Dendritic cell treated with granulocyte-macrophage colony-stimulating factor and Interleukin-4, amounts not matched to agents 40 ng/mL and 50 ng/mL, for 4 days (primary cell): Measurements from ENCODE around the gene GPR146.
"Not testable (repeated sequence)": the region's sequence is repeated elsewhere in the genome, so short reads cannot be mapped to it uniquely, and the experiment has no call there.

Experiments used
- H3K27ac Mint-ChIP-seq: one replicate; pipeline ENCODE4 v1.8.0; 2022; ENCODE audit warnings: mild to moderate bottlenecking, mixed read lengths
- H3K27me3 Mint-ChIP-seq: one replicate; pipeline ENCODE4 v1.8.0; 2022; ENCODE audit warnings: mild to moderate bottlenecking, mixed read lengths
- H3K36me3 Mint-ChIP-seq: one replicate; pipeline ENCODE4 v1.8.0; 2022; ENCODE audit warnings: low read depth, mixed read lengths
- H3K4me1 Mint-ChIP-seq: one replicate; pipeline ENCODE4 v1.8.0; 2022; ENCODE audit warnings: low read depth, mixed read lengths
- H3K4me3 Mint-ChIP-seq: one replicate; pipeline ENCODE4 v1.8.0; 2022; ENCODE audit warnings: mild to moderate bottlenecking, moderate library complexity, mixed read lengths
- H3K9me3 Mint-ChIP-seq: one replicate; pipeline ENCODE4 v1.8.0; 2022; ENCODE audit warnings: mixed read lengths
- intact Hi-C: fragments of 100-400 bp; cut with micrococcal nuclease; formaldehyde crosslinking; loops from one replicate; pipeline ENCODE4 v1.15.0; 2022

Gene GPR146

DNA sequence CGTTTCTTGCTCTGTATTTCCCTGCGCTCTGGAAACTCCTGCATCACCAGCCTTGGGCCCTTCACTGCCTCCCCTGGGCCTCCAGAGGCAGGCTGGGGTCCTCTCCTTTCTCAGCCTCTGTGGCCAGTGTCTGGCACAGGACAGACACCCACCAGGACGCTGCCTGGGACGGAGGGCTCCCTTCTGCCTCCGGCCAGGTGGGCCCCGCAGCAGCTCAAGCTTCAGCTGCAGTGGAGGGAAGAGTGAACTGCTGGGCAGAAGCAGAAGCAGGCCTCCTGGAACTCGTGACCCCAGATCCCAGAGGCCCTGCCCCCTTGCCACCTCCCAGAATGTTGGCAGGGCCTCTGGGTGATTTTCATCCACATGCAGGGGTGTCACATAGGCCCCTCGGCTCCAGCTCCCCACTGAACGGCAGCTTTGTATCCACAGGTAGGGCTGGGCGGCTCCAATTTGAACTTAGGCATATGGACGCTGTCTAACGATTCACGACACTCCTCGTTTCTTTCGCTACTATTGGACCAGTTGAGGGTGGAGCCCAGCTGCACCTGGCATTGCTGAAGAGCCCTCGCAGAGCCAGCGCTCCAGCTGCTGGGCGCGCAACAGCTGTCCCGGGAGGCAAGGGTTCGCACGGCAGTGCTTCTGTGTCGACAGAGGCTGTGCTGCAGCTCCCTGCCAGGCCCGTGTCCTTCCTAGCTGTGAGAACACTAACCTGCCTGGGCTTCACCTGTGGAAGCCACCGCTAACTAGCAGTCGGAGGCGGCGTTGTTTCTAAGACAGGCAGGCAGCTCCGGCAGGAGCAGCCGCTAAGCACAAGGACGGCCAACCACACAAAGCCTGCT is 18.4 kb upstream of the GPR146 start:
- Mint-ChIP-seq H3K36me3 (peaks cover 66% of the 10 kb centered on the region), H3K9me3 (peaks cover 9% of the 10 kb centered on the region), H3K4me1 (peaks cover 74% of the 10 kb centered on the region), H3K27ac (no peak overlapping the region), H3K27me3 (no peaks in the 10 kb centered on the region), H3K4me3 (peak overlapping the region; percentile 5)
- intact Hi-C loops, result loop anchor here (5.0 kb wide), 1 partner anchor 36 kb away; no protein-coding TSS in a partner anchor

GRCh38 chr7:1026721-1027161 is 17.6 kb upstream of the GPR146 start:
- Mint-ChIP-seq H3K27ac (peak overlapping the region; percentile 77), H3K36me3 (peaks cover 58% of the 10 kb centered on the region), H3K4me1 (peaks cover 76% of the 10 kb centered on the region), H3K4me3 (peak overlapping the region; percentile 92), H3K9me3 (peaks cover 9% of the 10 kb centered on the region), H3K27me3 (no peaks in the 10 kb centered on the region)
- intact Hi-C loops, result loop anchor here (5.0 kb wide), 1 partner anchor 36 kb away; no protein-coding TSS in a partner anchor

GRCh38 chr7:1027242-1028043 is 16.9 kb upstream of the GPR146 start:
- intact Hi-C loops, result loop anchor here (5.0 kb wide), 1 partner anchor 35 kb away; no protein-coding TSS in a partner anchor
- Mint-ChIP-seq H3K9me3 (peaks cover 5% of the 10 kb centered on the region), H3K4me1 (peaks cover 76% of the 10 kb centered on the region), H3K36me3 (peaks cover 51% of the 10 kb centered on the region), H3K27me3 (no peaks in the 10 kb centered on the region), H3K27ac (peak overlapping the region; percentile 77), H3K4me3 (peak overlapping the region; percentile 92)

GRCh38 chr7:1028044-1028770 is 16.1 kb upstream of the GPR146 start:
- intact Hi-C loops, result loop anchor here (5.0 kb wide), 1 partner anchor 34 kb away; no protein-coding TSS in a partner anchor
- Mint-ChIP-seq H3K4me1 (peaks cover 72% of the 10 kb centered on the region), H3K36me3 (peaks cover 43% of the 10 kb centered on the region), H3K27ac (peak overlapping the region; percentile 90), H3K9me3 (no peaks in the 10 kb centered on the region), H3K4me3 (peak overlapping the region; percentile 92), H3K27me3 (peaks cover 3% of the 10 kb centered on the region)

DNA sequence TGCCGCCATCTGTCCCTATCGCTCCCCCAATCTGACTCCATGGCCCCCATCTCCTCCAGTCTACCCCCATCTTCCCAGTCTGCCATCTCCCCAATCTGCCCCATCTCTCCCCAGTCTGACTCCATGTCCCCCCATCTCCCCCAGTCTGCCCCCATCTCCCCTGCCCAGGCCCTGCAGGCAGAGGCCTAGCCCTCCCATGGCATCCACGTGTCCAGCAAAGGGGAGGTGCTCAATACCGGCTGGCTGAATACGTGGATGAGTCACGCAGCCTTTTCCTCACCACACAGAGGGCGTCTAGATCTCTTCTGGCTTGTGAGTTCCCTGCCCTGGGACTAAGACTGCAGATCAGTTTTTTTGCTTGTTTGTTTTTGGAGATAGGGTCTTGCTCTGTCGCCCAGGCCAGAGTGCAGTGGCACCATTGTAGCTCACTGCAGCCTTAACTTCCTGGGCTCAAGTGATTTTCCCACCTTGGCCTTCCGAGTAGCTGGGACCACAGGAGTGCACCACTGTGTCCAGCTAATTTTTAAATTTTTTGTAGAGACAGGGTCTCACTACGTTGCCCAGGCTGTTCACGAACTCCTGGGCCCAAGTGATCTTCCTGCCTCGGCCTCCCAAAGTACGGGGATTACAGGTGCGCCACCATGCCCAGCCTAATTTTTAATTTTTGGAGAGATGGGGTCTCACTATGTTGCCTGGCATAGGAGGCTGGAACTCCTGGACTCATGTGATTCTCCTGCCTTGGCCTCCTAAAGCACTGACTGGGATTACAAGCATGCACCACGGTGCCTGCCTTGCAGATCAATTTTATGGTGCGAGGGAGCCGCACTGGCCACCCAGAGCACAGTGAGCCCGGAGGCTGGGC is 15.3 kb upstream of the GPR146 start:
- Mint-ChIP-seq H3K27me3 (peaks cover 10% of the 10 kb centered on the region), H3K4me1 (peaks cover 64% of the 10 kb centered on the region), H3K36me3 (peaks cover 35% of the 10 kb centered on the region), H3K4me3 (peak overlapping the region; percentile 69), H3K9me3 (no peaks in the 10 kb centered on the region), H3K27ac (peak overlapping the region; percentile 90)
- intact Hi-C loops, result loop anchor here (5.0 kb wide), 1 partner anchor 33 kb away; no protein-coding TSS in a partner anchor

- H3K4me1 Mint-ChIP-seq, result peaks cover 56% of the 10 kb centered on the region
- peak overlapping the region; percentile 90 for H3K27ac Mint-ChIP-seq
- H3K27me3 Mint-ChIP-seq, result peaks cover 12% of the 10 kb centered on the region
- H3K9me3 Mint-ChIP-seq, result no peaks in the 10 kb centered on the region
- intact Hi-C loops, result loop anchor here (5.0 kb wide), 1 partner anchor 32 kb away; no protein-coding TSS in a partner anchor
- H3K36me3 Mint-ChIP-seq, result peaks cover 27% of the 10 kb centered on the region
- peak overlapping the region; percentile 61 for H3K4me3 Mint-ChIP-seq
Measured at GRCh38 chr7:1029637-1030443, 14.5 kb upstream of the GPR146 start.

DNA sequence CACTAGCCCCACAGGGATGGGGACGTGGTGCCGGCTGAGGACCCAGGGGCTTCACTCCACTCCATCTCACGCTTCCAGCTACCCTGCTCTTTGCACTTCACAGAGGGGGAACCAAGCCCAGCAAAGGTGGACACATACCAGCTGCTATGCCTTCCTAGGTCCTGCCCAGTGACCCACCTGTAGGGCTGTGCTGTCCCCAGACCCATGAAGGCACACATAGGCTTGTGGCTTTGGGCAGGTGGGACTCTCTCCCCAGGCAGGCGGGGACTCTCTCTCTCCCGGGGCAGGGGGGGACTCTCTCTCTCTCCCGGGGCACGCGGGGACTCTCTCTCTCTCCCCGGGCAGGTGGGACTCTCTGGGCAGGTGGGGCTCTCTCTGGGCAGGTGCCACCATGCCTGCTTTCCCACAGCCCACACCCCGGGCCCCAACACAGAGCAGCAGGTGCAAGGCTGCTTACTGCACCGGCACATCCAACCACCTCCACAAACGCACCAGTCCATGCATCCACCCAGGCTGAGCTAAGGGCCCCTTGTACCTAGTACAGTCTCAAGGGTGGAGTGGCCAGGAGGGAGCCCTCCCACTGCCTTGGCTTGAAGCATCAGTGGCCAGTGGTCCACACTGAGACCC is 13.8 kb upstream of the GPR146 start:
- Mint-ChIP-seq H3K27ac (peak overlapping the region; percentile 90), H3K9me3 (no peaks in the 10 kb centered on the region), H3K27me3 (peaks cover 12% of the 10 kb centered on the region), H3K36me3 (peaks cover 20% of the 10 kb centered on the region), H3K4me3 (no peak overlapping the region), H3K4me1 (peaks cover 48% of the 10 kb centered on the region)
- intact Hi-C loops, result no loop called here

- H3K27ac Mint-ChIP-seq, result no peak overlapping the region
- intact Hi-C loops, result no loop called here
- H3K9me3 Mint-ChIP-seq, result no peaks in the 10 kb centered on the region
- peaks cover 6% of the 10 kb centered on the region for H3K36me3 Mint-ChIP-seq
- peaks cover 12% of the 10 kb centered on the region for H3K27me3 Mint-ChIP-seq
- H3K4me1 Mint-ChIP-seq, result peaks cover 35% of the 10 kb centered on the region
- no peak overlapping the region for H3K4me3 Mint-ChIP-seq
Measured at GRCh38 chr7:1031716-1032455, 12.5 kb upstream of the GPR146 start.

- Mint-ChIP-seq H3K27me3 (peaks cover 12% of the 10 kb centered on the region), H3K4me1 (peaks cover 28% of the 10 kb centered on the region), H3K9me3 (no peaks in the 10 kb centered on the region), H3K27ac (no peak overlapping the region), H3K36me3 (peaks cover under 1% of the 10 kb centered on the region), H3K4me3 (no peak overlapping the region)
- intact Hi-C loops, result no loop called here
Measured at GRCh38 chr7:1032536-1033181, 11.7 kb upstream of the GPR146 start.

GRCh38 chr7:1033546-1034145 is 10.7 kb upstream of the GPR146 start:
- peaks cover 26% of the 10 kb centered on the region for H3K4me1 Mint-ChIP-seq
- intact Hi-C loops, result no loop called here
- H3K27ac Mint-ChIP-seq, result no peak overlapping the region
- H3K4me3 Mint-ChIP-seq, result no peak overlapping the region
- H3K9me3 Mint-ChIP-seq, result no peaks in the 10 kb centered on the region
- peaks cover 12% of the 10 kb centered on the region for H3K27me3 Mint-ChIP-seq
- no peaks in the 10 kb centered on the region for H3K36me3 Mint-ChIP-seq

DNA sequence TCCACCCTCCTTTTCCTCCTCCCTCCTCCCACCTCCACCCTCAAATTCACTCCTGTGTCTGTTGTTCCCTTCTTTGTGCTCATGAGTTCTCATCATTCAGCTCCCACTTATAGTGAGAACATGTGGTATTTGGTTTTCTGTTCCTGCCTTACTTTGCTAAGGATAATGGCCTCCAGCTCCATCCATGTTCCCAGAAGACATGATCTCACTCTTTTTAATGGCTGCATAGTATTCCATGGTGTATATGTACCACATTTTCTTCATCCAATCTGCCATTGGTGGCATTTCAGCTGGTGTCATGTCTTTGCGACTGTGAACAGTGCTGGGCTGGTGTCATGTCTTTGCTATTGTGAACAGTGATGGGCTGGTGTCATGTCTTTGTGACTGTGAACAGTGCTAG is 9.6 kb upstream of the GPR146 start:
- peaks cover 14% of the 10 kb centered on the region for H3K4me1 Mint-ChIP-seq
- H3K27ac Mint-ChIP-seq, H3K4me3 Mint-ChIP-seq, intact Hi-C loops, H3K9me3 Mint-ChIP-seq, H3K36me3 Mint-ChIP-seq: not testable (repeated sequence)
- H3K27me3 Mint-ChIP-seq, result peaks cover 12% of the 10 kb centered on the region
